ENCODE results near the gene NT5DC2.

The NT5DC2 gene

GRCh38 chr3:52487788-52488691 lies 45.6 kb downstream of the NT5DC2 start:
- DNase-seq (ENCODE audit: low read depth) = no peak
- no peak for TF ChIP-seq CTCF (IDR thresholded peaks at IDR 0.05; ENCODE audit: low read length, missing control alignments)
- H3K4me3 ChIP-seq (replicated peaks; ENCODE audit: low read depth, low read length) = no peak overlapping the region

GRCh38 chr3:52487050-52487787 lies 46.4 kb downstream of the NT5DC2 start:
- no peak for TF ChIP-seq CTCF (IDR thresholded peaks at IDR 0.05; ENCODE audit: low read length, missing control alignments)
- H3K4me3 ChIP-seq (replicated peaks; ENCODE audit: low read depth, low read length) = no peak overlapping the region
- DNase-seq (ENCODE audit: low read depth) = no peak

- no peak overlapping the region for H3K4me3 ChIP-seq (replicated peaks; ENCODE audit: low read depth, low read length)
- TF ChIP-seq CTCF (IDR thresholded peaks at IDR 0.05; ENCODE audit: low read length, missing control alignments) = no peak
Measured at GRCh38 chr3:52484680-52485461, 48.8 kb downstream of the NT5DC2 start.

GRCh38 chr3:52483577-52484381 lies 49.9 kb downstream of the NT5DC2 start:
- H3K4me3 ChIP-seq (replicated peaks; ENCODE audit: low read depth, low read length) = no peak overlapping the region
- TF ChIP-seq CTCF (IDR thresholded peaks at IDR 0.05; ENCODE audit: low read length, missing control alignments) = no peak
- DNase-seq (ENCODE audit: low read depth) = peak; percentile 31

More at GRCh38 chr3:52484680-52485461, 48.8 kb downstream of the NT5DC2 start:
- DNase-seq (ENCODE audit: low read depth) = no peak

GRCh38 chr3:52483081-52483480 lies 50.6 kb downstream of the NT5DC2 start:
- no peak for DNase-seq (ENCODE audit: low read depth)
- no peak overlapping the region for H3K4me3 ChIP-seq (replicated peaks; ENCODE audit: low read depth, low read length)
- no peak for TF ChIP-seq CTCF (IDR thresholded peaks at IDR 0.05; ENCODE audit: low read length, missing control alignments)
